ENCODE results near the gene ZNF791. TPM values are rescaled to one million over a fixed set of nuclear protein-coding genes. Genes with fewer than 3 reads are reported as not detected.
"Not testable (repeated sequence)": the region's sequence is repeated elsewhere in the genome, so short reads cannot be mapped to it uniquely, and the experiment has no call there.

Gene ZNF791
- total RNA-seq, 1 experiment from 2014 or later = 23.9 TPM

- POLR2A ChIA-PET = interaction anchor here (0.8 kb wide), 1 partner anchor 19 kb away, joined by 3 read pairs; no protein-coding TSS in a partner anchor
- no peak for TF ChIP-seq ESRRA (CRISPR knock-in tag; IDR thresholded peaks at IDR 0.05; ENCODE audit: borderline replicate concordance)
- TF ChIP-seq, protein P1, sequence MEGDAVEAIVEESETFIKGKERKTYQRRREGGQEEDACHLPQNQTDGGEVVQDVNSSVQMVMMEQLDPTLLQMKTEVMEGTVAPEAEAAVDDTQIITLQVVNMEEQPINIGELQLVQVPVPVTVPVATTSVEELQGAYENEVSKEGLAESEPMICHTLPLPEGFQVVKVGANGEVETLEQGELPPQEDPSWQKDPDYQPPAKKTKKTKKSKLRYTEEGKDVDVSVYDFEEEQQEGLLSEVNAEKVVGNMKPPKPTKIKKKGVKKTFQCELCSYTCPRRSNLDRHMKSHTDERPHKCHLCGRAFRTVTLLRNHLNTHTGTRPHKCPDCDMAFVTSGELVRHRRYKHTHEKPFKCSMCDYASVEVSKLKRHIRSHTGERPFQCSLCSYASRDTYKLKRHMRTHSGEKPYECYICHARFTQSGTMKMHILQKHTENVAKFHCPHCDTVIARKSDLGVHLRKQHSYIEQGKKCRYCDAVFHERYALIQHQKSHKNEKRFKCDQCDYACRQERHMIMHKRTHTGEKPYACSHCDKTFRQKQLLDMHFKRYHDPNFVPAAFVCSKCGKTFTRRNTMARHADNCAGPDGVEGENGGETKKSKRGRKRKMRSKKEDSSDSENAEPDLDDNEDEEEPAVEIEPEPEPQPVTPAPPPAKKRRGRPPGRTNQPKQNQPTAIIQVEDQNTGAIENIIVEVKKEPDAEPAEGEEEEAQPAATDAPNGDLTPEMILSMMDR (IDR thresholded peaks at IDR 0.05) = peak; percentile 83
- H3K4me1 Mint-ChIP-seq = peaks cover 7% of the 10 kb centered on the region; the same call in 1 of the 2 replicates
- DNase-seq (ENCODE audit: low spot score) = peak; percentile 97
- ATAC-seq = peak; percentile 52
- H3K27ac Mint-ChIP-seq = no peak overlapping the region
- CTCF ChIA-PET = interaction anchor here (0.6 to 2.4 kb wide), 14 partner anchors 10 to 172 kb away, joined by 3 to 12 read pairs (median 4); partner anchors contain the start of genes GET3, MAN2B1, THSD8 and WDR83
- no peak overlapping the region for H3K4me3 Mint-ChIP-seq
- H3K9me3 Mint-ChIP-seq = no peaks in the 10 kb centered on the region
- H3K27me3 Mint-ChIP-seq (ENCODE audit: low read depth) = no peaks in the 10 kb centered on the region
- peaks cover 62% of the 10 kb centered on the region for H3K36me3 Mint-ChIP-seq
Measured at GRCh38 chr19:12676384-12676792, 65.7 kb downstream of the ZNF791 start.

- ATAC-seq = no peak
- no peak overlapping the region for H3K27ac Mint-ChIP-seq
Measured at GRCh38 chr19:12676928-12677327, 66.2 kb downstream of the ZNF791 start.

GRCh38 chr19:12678039-12678438 is 67.3 kb downstream of the ZNF791 start:
- ChIA-PET POLR2A (interaction anchor here (0.6 kb wide), 1 partner anchor 289 kb away, joined by 6 read pairs; no protein-coding TSS in a partner anchor), CTCF (interaction anchor here (0.5 to 2.4 kb wide), 4 partner anchors 21 to 67 kb away, joined by 4 to 7 read pairs (median 6); partner anchors contain the start of genes ZNF490 and ZNF791)
- H3K27me3 Mint-ChIP-seq (ENCODE audit: low read depth); DNase-seq (ENCODE audit: low spot score); ATAC-seq; H3K27ac Mint-ChIP-seq; H3K4me1 Mint-ChIP-seq; H3K9me3 Mint-ChIP-seq; H3K4me3 Mint-ChIP-seq: not testable (repeated sequence)
- peaks cover 52% of the 10 kb centered on the region for H3K36me3 Mint-ChIP-seq

More at GRCh38 chr19:12676928-12677327, 66.2 kb downstream of the ZNF791 start:
- no peak for DNase-seq (ENCODE audit: low spot score)
- H3K4me1 Mint-ChIP-seq = peaks cover 6% of the 10 kb centered on the region; the same call in 1 of the 2 replicates
- POLR2A ChIA-PET = no interaction called here
- no peaks in the 10 kb centered on the region for H3K9me3 Mint-ChIP-seq
- no peaks in the 10 kb centered on the region for H3K27me3 Mint-ChIP-seq (ENCODE audit: low read depth)
- no peak for TF ChIP-seq ZNF219 (CRISPR knock-in tag; IDR thresholded peaks at IDR 0.05; ENCODE audit: borderline replicate concordance)
- TF ChIP-seq, protein P2, sequence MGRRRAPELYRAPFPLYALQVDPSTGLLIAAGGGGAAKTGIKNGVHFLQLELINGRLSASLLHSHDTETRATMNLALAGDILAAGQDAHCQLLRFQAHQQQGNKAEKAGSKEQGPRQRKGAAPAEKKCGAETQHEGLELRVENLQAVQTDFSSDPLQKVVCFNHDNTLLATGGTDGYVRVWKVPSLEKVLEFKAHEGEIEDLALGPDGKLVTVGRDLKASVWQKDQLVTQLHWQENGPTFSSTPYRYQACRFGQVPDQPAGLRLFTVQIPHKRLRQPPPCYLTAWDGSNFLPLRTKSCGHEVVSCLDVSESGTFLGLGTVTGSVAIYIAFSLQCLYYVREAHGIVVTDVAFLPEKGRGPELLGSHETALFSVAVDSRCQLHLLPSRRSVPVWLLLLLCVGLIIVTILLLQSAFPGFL (CRISPR knock-in tag; IDR thresholded peaks at IDR 0.05; ENCODE audit: borderline replicate concordance) = no peak
- TF ChIP-seq ZSCAN18 (CRISPR knock-in tag; IDR thresholded peaks at IDR 0.05) = no peak
- TF ChIP-seq, protein P3, sequence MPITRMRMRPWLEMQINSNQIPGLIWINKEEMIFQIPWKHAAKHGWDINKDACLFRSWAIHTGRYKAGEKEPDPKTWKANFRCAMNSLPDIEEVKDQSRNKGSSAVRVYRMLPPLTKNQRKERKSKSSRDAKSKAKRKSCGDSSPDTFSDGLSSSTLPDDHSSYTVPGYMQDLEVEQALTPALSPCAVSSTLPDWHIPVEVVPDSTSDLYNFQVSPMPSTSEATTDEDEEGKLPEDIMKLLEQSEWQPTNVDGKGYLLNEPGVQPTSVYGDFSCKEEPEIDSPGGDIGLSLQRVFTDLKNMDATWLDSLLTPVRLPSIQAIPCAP (CRISPR knock-in tag; IDR thresholded peaks at IDR 0.05) = no peak
- TF ChIP-seq STAT6 (CRISPR knock-in tag; conservative IDR thresholded peaks at IDR 0.05; ENCODE audit: low read depth) = no peak
- no peak for TF ChIP-seq ZNF281 (CRISPR knock-in tag; IDR thresholded peaks at IDR 0.05)
- TF ChIP-seq MYBL2 (CRISPR knock-in tag; IDR thresholded peaks at IDR 0.05) = no peak
- CTCF ChIA-PET = interaction anchor here (0.6 to 2.4 kb wide), 13 partner anchors 11 to 171 kb away, joined by 3 to 12 read pairs (median 4); partner anchors contain the start of genes GET3, MAN2B1, THSD8 and WDR83
- H3K4me3 Mint-ChIP-seq = no peak overlapping the region
- H3K36me3 Mint-ChIP-seq = peaks cover 59% of the 10 kb centered on the region

Measured in WTC11 (cell line).